C4-2B (cell line): Measurements from ENCODE around the gene MSX1.

Experiments used
- CTCF ChIP-seq: fragments of 450-650 bp; conservative IDR thresholded peaks from 2 replicates; pipeline ENCODE4 v1.5.1; 2017; ENCODE audit warnings: mild to moderate bottlenecking
- ZFX ChIP-seq: fragments of 450-650 bp; IDR thresholded peaks from 2 replicates; pipeline ENCODE4 v1.6.1; 2017

- TF ChIP-seq CTCF (no peak), ZFX (no peak)
Observed at GRCh38 chr4:4851081-4851480, 8.4 kb upstream of the MSX1 start.
